Endothelial cell of umbilical vein (primary cell): ENCODE measurements around the gene KCTD13. TPM values are rescaled to one million over a fixed set of nuclear protein-coding genes. Genes with fewer than 3 reads are reported as not detected.

Source experiments
- BruUV-seq: library from RNA; stranded (reverse); fragments of 400-500 nt; replicated peaks from 2 replicates; lab custom pipeline; 2021; lab: Mats Ljungman, UMichigan
- CTCF ChIA-PET: fragments of 300-600, 350-600 bp; sonication (Branson Sonifier 250); formaldehyde crosslinking; loops from one replicate; lab custom pipeline; 2021; ENCODE audit warnings: antibody characterized with exemption, inconsistent platforms; lab: Charles Lee
- POLR2A ChIA-PET: fragments of 300-600, 350-600 bp; sonication (Branson Sonifier 250); formaldehyde crosslinking; loops from one replicate; lab custom pipeline; 2021; ENCODE audit warnings: antibody characterized with exemption, inconsistent platforms; lab: Charles Lee
- DNase-seq: peaks from one replicate; pipeline ENCODE4 v3.0.0-alpha.2; 2011; ENCODE audit warnings: low read depth, low spot score
- FAIRE-seq: peaks from 2 replicates; lab custom pipeline; 2011; peaks lifted over from hg19 to GRCh38; lab: Jason Lieb, UNC
- H2AFZ ChIP-seq: 2 replicates; pipeline ENCODE4 v1.6.0; 2012; ENCODE audit warnings: low read depth, low read length, control low read depth, inconsistent platforms
- H3K27ac ChIP-seq: 2 replicates; pipeline ENCODE4 v1.5.1; 2011; ENCODE audit warnings: low read depth, mild to moderate bottlenecking, control low read depth, low read length, moderate library complexity; ENCODE audit not compliant: insufficient read depth
- H3K27me3 ChIP-seq, 2 experiments: 2 replicates each; pipeline versions ENCODE4 v1.6.0 to v1.6.1; 2011; ENCODE audit warnings: low read length in 2 of 2, mixed read lengths in 1 of 2; ENCODE audit not compliant: control insufficient read depth in 2 of 2, insufficient read depth in 2 of 2
- H3K36me3 ChIP-seq, 2 experiments: 2 replicates in 1 of 2; 3 replicates in 1 of 2; pipeline ENCODE4 v1.5.1; 2011; ENCODE audit warnings: low read length in 2 of 2, mild to moderate bottlenecking in 1 of 2, moderate library complexity in 1 of 2; ENCODE audit not compliant: control insufficient read depth in 2 of 2, insufficient read depth in 2 of 2; ENCODE audit errors: extremely low read depth in 1 of 2
- H3K4me1 ChIP-seq: 3 replicates; pipeline ENCODE4 v1.5.1; 2011; ENCODE audit warnings: mild to moderate bottlenecking, low read length; ENCODE audit not compliant: control insufficient read depth, insufficient read depth; ENCODE audit errors: extremely low read depth
- H3K4me2 ChIP-seq: 2 replicates; pipeline ENCODE4 v1.6.1; 2011; ENCODE audit warnings: low read length, control low read depth, mixed read lengths; ENCODE audit not compliant: insufficient read depth
- H3K4me3 ChIP-seq, 3 experiments: fragments of 200-600 bp in 1 of 3; sonication (generic), shearing (Covaris generic) in 1 of 3; replicated peaks in 1 of 3; 2 replicates each; pipeline ENCODE4 v1.5.1; 2011 to 2016; ENCODE audit warnings: control low read depth in 3 of 3, low read length in 3 of 3, mild to moderate bottlenecking in 2 of 3, inconsistent platforms in 1 of 3, low read depth in 1 of 3, moderate library complexity in 1 of 3; ENCODE audit not compliant: insufficient read depth in 1 of 3
- H3K79me2 ChIP-seq: 2 replicates; pipeline ENCODE4 v1.6.0; 2012; ENCODE audit warnings: low read length, inconsistent platforms; ENCODE audit not compliant: control insufficient read depth, insufficient read depth
- H3K9ac ChIP-seq: replicated peaks from 2 replicates; pipeline ENCODE3; 2011; ENCODE audit warnings: low read length, control low read depth; ENCODE audit not compliant: insufficient read depth; ENCODE audit errors: extremely low read depth
- H3K9me1 ChIP-seq: replicated peaks from 3 replicates; pipeline ENCODE4 v1.6.0; 2011; ENCODE audit warnings: mild to moderate bottlenecking, low read length; ENCODE audit not compliant: control insufficient read depth, insufficient read depth; ENCODE audit errors: extremely low read depth
- H3K9me3 ChIP-seq: replicated peaks from 2 replicates; pipeline ENCODE4 v1.5.1; 2012; ENCODE audit warnings: low read length, inconsistent platforms; ENCODE audit not compliant: control insufficient read depth, insufficient read depth
- H4K20me1 ChIP-seq: replicated peaks from 2 replicates; pipeline ENCODE3; 2011; ENCODE audit warnings: mild to moderate bottlenecking, low read length; ENCODE audit not compliant: control insufficient read depth, insufficient read depth; ENCODE audit errors: extremely low read depth
- CTCF ChIP-seq, 2 donors: IDR thresholded peaks; 1 replicate in 1 of 2; 2 replicates in 1 of 2; pipeline ENCODE4 v1.5.1; 2011; ENCODE audit warnings: low read length in 2 of 2, mild to moderate bottlenecking in 2 of 2, moderate library complexity in 2 of 2, control low read depth in 1 of 2, inconsistent platforms in 1 of 2, low read depth in 1 of 2; ENCODE audit not compliant: insufficient read depth in 1 of 2; ENCODE audit errors: extremely low read depth in 1 of 2
- EZH2 ChIP-seq: IDR thresholded peaks from 2 replicates; pipeline ENCODE4 v1.6.1; 2012; ENCODE audit warnings: borderline replicate concordance, low read depth, mild to moderate bottlenecking, moderate library complexity, low read length, inconsistent platforms; ENCODE audit not compliant: severe bottlenecking
- FOS ChIP-seq: IDR thresholded peaks from 2 replicates; pipeline ENCODE4 v1.6.1; 2011; ENCODE audit warnings: mild to moderate bottlenecking, low read length, moderate library complexity, borderline replicate concordance; ENCODE audit not compliant: insufficient read depth
- GATA2 ChIP-seq: IDR thresholded peaks from 2 replicates; pipeline ENCODE4 v1.7.0; 2011; ENCODE audit warnings: low read depth, mild to moderate bottlenecking, moderate library complexity, mixed read lengths, low read length; ENCODE audit not compliant: insufficient read length, insufficient read depth
- JUN ChIP-seq: IDR thresholded peaks from 2 replicates; pipeline ENCODE4 v1.6.1; 2011; ENCODE audit warnings: borderline replicate concordance, low read depth; ENCODE audit not compliant: insufficient read length, insufficient read depth
- MYC ChIP-seq: IDR thresholded peaks from one replicate; pipeline ENCODE4 v1.6.1; 2011; ENCODE audit warnings: mild to moderate bottlenecking, low read depth, low read length
- POLR2A ChIP-seq: IDR thresholded peaks from 2 replicates; pipeline ENCODE4 v1.6.1; 2012; ENCODE audit warnings: low read depth, mild to moderate bottlenecking, control low read depth, low read length
- POLR2AphosphoS5 ChIP-seq: IDR thresholded peaks from 2 replicates; pipeline ENCODE4 v1.6.1; 2012; ENCODE audit warnings: low read depth, mild to moderate bottlenecking, control low read depth, low read length, moderate library complexity; ENCODE audit not compliant: insufficient read depth
- dilution Hi-C: fragments of 300-500 bp; cut with MboI; formaldehyde crosslinking; loops from one replicate; pipeline ENCODE4 v1.15.0; 2019; ENCODE audit warnings: low sequenced_read_pairs; ENCODE audit not compliant: extremely low pct_ligation_motif_present
- intact Hi-C: fragments of 100-400 bp; cut with micrococcal nuclease; formaldehyde crosslinking; loops from one replicate; pipeline ENCODE4 v1.10.0; 2022
- polyA plus RNA-seq, 4 experiments: library from polyadenylated mRNA; depleted of rRNA in 3 of 4; stranded (reverse) in 3 of 4; unstranded in 1 of 4; fragments of >200 nt; gene quantifications; 2 replicates each; pipeline versions ENCODE4 v1.2.1 to v1.2.3, GENCODE V29; 2011 to 2012; ENCODE audit warnings: missing spikeins in 1 of 4
- total RNA-seq: library from RNA; stranded (reverse); gene quantifications from 2 replicates; pipeline ENCODE4 v1.2.3, GENCODE V29; 2021
- TF ChIP-seq, protein P1 (sequence below): IDR thresholded peaks from 2 replicates; pipeline ENCODE4 v1.6.1; 2011; ENCODE audit not compliant: insufficient read depth, insufficient read length

KCTD13 gene
- total and polyA plus RNA-seq, 2 donors (not counting 3 experiments of a cell fraction or from before 2014, with no cell fraction given) = 22.6 to 24.2 TPM

DNA sequence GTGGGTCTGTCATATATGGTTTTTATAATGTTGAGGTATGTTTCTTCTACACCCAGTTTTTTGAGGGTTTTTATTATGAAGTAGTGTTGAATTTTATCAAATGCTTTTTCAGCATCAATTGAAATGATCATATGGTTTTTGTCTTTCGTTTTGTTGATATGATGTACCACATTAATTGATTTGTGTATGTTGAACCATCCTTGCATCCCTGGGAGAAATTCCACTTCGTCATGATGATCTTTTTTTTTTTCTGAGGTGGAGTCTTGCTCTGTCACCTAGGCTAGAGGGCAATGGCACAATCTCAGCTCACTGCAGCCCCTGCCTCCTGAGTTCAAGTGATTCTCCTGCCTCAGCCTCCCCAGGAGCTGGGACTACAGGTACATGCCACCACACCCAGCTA lies 21.9 kb upstream of the KCTD13 start:
- POLR2A ChIA-PET = no interaction called here
- Histone ChIP-seq H3K36me3 (no peaks in the 10 kb centered on the region), H3K9me1 (no peaks in the 10 kb centered on the region), H2AFZ (no peak overlapping the region), H3K4me3 (no peak overlapping the region), H3K79me2 (no peaks in the 10 kb centered on the region), H3K9ac (no peak overlapping the region), H3K27ac (no peak overlapping the region), H3K4me2 (no peak overlapping the region), H3K4me1 (no peaks in the 10 kb centered on the region), H4K20me1 (no peaks in the 10 kb centered on the region), H3K9me3 (no peaks in the 10 kb centered on the region), H3K27me3 (no peaks in the 10 kb centered on the region)
- TF ChIP-seq GATA2 (no peak), FOS (no peak), POLR2AphosphoS5 (no peak), EZH2 (no peak), CTCF (IDR thresholded peaks at IDR 0.05; ENCODE audit: extremely low read depth in 1 of 2, insufficient read depth in 1 of 2, low read depth in 1 of 2, low read length in 2 of 2) (no peak), POLR2A (no peak), JUN (no peak), MYC (no peak)
- TF ChIP-seq, protein P1, sequence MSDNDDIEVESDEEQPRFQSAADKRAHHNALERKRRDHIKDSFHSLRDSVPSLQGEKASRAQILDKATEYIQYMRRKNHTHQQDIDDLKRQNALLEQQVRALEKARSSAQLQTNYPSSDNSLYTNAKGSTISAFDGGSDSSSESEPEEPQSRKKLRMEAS = no peak
- BruUV-seq = no TSS peak
- intact Hi-C loops = no loop called here
- FAIRE-seq = no peak
- no peak for DNase-seq
- CTCF ChIA-PET = no interaction called here
- dilution Hi-C loops = no loop called here
